SK-N-SH treated with all-trans-retinoic acid at 6 μM for 48 hours (cell line): ENCODE measurements around the gene ATR.

Source experiments
- ARNTL ChIP-seq: fragments of 450-650 bp; formaldehyde crosslinking; IDR thresholded peaks from 2 replicates; pipeline ENCODE4 v1.5.0; 2020; ENCODE audit warnings: low read depth, mild to moderate bottlenecking, moderate library complexity, borderline replicate concordance
- CREB5 ChIP-seq: fragments of 250-450 bp; sonication (Bioruptor Pico); IDR thresholded peaks from 2 replicates; pipeline ENCODE4 v1.5.1; 2020; ENCODE audit warnings: low read depth, mild to moderate bottlenecking, moderate library complexity
- GLIS3 ChIP-seq: fragments of 250-450 bp; sonication (Bioruptor Pico); IDR thresholded peaks from 2 replicates; pipeline ENCODE4 v1.5.0; 2020; ENCODE audit warnings: mild to moderate bottlenecking, moderate library complexity
- SNAI2 ChIP-seq: fragments of 250-450 bp; sonication (Bioruptor Pico); IDR thresholded peaks from 2 replicates; pipeline ENCODE4 v1.5.0; 2020; ENCODE audit warnings: mild to moderate bottlenecking, moderate library complexity
- TOX ChIP-seq: fragments of 250-450 bp; sonication (Bioruptor Pico); IDR thresholded peaks from 2 replicates; pipeline ENCODE4 v1.8.0; 2021; ENCODE audit warnings: mild to moderate bottlenecking, moderate library complexity, borderline replicate concordance
- ZFP3 ChIP-seq: fragments of 250-450 bp; sonication (Bioruptor Pico); IDR thresholded peaks from 2 replicates; pipeline ENCODE4 v1.5.0; 2020; ENCODE audit warnings: mild to moderate bottlenecking, moderate library complexity
- ZFP30 ChIP-seq: fragments of 450-650 bp; formaldehyde crosslinking; IDR thresholded peaks from 2 replicates; pipeline ENCODE4 v1.5.0; 2022; ENCODE audit warnings: mild to moderate bottlenecking, moderate library complexity

DNA sequence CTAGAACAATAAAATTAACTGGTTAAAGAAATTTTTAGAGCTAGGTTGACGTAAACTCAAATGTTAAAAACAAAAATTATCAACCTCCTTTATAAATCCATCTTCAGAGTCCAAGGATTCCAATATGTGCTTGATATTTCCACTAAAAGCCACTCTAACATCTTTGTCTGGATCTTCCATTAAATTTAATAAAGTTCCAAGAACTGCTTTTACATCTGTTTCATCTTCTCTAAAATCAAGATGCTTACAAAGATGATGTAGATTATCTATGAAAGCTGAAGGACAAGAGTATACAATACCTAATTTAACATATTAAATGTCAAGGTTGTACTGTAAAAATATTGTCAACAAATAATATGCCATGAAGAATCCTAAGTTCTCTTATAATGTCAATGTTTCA is 24.8 kb downstream of the ATR start:
- TF ChIP-seq ZFP30 (CRISPR knock-in tag) (no peak), ZFP3 (CRISPR knock-in tag) (no peak), SNAI2 (CRISPR knock-in tag) (no peak), GLIS3 (CRISPR knock-in tag) (no peak), ARNTL (CRISPR knock-in tag) (no peak), CREB5 (CRISPR knock-in tag) (no peak), TOX (CRISPR knock-in tag) (no peak)
